T-helper 9 cell (primary cell): ENCODE measurements around the gene NRGN.

Experiments
- DNase-seq: peaks from one replicate; pipeline ENCODE4 v3.0.0-alpha.2; 2020
- total RNA-seq, 2 donors: gene quantifications; one replicate each; lab custom pipeline; 2026; lab: John Stamatoyannopoulos, UW

Gene NRGN
- total RNA-seq, result 0 to 0.07 reads per million in 2 donors

DNA sequence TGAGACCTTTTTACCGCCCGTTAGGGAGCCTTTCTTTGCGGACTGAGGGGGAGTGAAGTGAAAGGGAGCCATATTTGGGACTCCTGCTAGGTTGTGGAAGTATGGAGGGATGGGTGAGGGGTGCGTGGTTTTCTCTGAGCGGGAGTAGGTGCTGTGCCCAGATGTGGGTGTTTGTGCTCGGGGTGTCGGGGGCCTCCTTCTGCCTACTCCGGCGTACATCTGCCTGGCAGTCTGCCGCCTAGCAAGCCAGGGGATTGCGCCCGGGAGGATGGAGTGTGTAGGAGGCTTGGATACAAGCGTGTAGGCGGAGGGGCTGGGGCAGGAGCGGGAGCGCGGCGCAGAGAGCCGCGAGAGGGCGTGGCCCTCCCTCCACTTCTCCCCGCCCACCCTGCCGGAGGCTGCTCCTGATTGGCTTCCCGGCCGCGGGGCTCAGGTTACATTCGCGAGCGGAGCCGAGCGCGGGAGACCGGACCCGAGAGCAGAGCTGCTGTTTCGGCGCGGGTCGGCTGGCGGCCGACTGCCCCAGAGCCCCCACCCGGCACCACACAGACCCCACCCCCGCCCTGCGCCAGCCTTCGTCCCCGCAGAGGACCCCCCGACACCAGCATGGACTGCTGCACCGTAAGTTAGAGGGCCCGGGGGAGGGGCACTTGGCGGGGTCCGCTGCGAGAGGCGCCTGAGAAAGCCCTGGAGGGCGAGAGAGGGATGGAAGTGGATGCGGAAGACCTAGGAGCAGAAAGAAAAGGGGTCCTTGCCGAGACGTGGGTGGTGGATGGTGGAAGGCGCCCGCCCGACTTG lies at the start of gene NRGN:
NRGN (plus strand) TSS at position 464 of the 798 bp plus-strand sequence; CDS start at position 607, 143 bp downstream.
- peak; percentile 76 for DNase-seq

DNA sequence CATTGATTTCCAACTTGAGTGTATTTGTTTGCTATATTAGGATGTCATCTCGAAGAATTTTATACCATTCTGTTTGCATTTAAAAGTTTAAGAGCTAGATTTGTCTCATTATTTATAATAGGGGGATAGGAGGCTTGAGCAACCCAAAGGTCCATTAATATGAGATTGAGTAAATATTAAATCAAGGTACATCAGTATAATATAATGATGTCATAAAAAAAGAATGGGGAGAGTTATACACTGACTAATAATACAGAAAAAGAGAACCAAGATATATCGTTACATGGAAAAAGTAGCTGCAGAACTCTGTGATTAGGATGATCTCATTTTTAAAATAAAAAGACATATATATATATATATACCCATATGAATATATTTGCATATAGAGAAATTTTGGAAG lies 46.6 kb upstream of the NRGN start:
- DNase-seq, result no peak

DNA sequence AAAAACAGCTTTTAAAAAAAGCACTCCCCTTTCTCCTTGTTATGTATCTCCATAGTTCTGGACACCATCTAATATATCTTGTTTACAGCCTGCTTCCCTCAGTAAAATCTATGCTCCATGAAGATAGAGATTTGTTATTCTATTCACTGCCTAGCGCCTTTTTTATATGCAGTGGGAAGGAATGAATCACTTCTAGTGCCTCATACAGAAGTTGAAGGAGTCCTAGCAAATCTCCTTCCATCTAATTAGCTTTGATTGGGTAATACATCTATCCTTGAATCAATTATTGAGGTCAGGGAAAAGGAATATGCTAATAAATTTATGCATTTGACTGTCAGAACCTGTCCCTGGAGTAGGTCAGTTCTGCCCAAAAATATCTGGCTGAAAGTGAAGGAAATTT lies 40.2 kb upstream of the NRGN start:
- no peak for DNase-seq

DNA sequence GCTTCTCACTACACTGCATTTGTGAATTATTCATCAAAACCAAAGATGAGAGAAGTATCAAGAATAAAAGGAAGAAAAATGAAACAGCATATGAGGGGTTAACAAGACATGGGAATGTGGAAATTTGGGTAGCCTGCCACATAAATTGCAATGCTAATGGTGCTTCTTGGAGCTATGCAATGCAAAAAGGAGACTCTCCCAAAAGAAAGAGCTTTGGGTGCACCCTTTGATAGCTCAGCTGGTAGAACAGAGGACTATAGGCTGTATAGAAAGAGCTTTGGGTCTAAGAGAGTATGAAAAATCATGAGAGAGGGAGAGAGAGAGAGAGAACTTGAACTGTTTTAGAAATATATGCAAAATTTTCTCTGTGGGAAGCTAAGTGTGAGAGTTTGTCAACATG lies 39.7 kb upstream of the NRGN start:
- no peak for DNase-seq

DNA sequence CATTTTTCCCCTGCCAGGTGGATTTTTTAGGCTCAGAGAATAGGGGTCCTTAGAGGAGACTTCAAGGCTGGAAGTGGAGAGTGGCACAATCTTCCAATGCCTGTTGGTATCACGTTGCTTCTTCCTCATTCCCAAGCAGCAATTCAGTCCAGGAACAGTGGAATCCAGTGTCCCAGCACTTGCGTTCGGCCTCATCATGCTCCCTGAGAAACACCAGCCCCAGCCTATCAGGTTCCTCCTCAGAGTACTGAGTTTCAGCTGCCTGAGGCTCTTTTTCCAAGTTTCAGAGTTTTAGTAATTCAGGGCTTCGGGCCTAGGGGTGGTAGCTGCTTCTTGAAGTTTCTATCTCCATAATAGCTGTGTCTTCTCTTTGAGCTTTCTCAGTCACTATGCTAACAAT lies 31.9 kb upstream of the NRGN start:
- DNase-seq, result no peak

DNA sequence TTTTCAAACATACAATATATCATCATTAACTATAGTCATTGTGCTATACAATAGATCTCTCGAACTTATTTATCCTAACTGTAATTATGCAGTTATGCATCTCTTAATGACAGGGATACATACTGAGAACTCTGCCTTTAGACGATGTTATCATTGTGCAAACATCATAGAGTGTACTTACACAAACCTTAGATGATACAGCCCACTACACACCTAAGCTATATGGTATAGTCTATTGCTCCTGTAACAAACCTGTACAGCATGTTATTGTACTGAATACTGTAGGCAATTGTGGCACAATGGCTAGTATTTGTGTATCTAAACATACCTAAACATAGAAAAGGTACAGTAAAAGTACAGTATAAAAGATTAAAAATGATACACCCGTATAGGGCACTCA lies 27.4 kb upstream of the NRGN start:
- no peak for DNase-seq

DNA sequence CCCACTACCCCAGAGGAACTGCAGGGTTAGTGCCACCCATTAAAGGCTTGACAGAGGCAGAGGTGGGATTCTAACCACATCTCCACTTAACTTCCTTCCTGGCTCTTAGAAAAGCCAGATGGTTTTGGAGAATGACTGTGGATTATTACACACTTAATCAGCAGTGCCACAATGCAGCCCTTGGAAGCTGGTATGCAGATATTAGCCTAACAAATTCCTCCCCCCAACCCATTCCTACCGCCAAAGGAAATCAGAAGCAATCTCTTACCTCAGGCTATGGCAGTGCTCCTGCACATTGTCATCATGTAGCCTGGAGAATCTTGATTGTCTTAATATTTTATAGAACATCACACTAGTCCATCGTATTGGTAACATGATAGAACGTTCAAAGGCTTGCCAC lies 23.2 kb upstream of the NRGN start:
- DNase-seq, result no peak

DNA sequence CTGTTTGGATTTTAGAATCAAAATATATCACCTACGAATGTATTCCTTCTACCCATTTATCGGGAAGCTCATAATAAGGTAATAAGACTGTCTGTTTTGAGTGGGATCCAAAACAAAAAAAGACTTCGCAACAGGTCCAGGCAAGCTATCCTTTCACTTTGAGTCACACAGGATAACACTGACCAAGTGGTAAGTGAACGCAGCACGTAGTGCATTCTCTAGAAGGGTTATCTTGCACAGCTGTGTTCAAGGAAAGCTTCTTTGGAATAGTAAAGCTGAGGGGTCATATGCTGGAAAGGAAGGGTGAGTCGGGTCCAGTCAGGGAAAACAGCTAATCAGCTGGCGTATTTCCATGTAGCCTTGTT lies 22.3 kb upstream of the NRGN start:
- DNase-seq, result no peak

DNA sequence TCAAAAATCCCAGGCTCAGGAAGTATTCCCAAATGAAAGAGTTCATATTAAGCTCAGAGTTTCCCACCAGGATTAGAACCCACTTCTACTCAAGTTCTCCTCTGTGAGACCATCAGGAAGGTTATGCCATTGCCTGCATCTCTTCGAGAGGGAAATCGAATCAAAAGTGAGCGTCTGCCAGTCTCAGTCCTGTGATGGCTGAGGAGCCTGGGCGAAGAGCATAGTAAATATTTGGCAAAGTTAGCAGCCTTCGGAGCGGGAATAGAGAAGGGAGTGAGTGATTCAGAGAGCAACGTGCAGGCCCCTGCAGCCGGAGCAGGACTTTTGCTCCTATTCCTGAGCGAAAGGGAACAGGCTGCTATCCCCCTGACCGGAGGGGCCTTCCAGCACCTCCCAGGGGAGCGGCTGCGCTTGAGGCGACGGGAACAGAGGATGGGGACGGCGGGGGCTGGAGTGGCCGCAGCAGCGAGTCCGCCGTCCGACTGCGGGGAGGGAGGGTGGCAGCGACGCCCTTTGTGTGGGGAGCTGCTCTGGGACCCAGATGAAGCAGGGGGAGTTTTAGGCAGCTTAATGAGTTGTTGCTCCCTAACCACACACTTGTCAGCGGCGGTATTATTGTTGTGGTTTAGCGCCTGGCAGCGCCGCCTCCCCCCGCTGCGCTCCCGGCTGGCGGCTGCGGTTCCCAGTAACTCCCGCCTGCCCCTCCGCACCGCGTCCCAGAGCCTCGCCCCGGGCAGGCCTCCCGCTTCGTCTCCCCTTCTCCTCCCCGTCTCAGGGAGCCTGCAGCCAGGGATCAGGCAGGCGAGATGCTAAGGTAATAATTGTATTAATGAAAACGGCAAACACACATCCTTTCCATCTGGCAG lies 21.7 kb upstream of the NRGN start:
- DNase-seq, result peak; percentile 10

DNA sequence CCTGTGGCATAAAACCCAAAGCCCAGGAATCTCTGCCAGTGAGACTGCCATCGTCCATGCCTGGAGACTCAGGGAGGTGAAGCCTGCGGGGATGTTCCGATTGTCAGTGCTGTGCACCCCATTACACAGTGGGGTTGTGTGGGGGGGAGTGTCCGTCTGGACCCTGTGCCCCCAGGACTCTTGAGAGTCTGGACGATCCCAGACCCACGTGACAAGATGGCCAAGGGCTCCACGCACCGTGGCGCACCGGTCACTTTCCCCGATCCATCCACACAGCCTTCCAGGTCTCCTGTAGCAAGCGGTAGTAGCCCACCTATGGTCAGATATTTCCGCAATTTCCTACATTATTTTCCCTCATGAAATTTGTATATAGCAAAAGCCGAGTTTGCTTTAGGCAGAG lies 20.9 kb upstream of the NRGN start:
- DNase-seq, result no peak

DNA sequence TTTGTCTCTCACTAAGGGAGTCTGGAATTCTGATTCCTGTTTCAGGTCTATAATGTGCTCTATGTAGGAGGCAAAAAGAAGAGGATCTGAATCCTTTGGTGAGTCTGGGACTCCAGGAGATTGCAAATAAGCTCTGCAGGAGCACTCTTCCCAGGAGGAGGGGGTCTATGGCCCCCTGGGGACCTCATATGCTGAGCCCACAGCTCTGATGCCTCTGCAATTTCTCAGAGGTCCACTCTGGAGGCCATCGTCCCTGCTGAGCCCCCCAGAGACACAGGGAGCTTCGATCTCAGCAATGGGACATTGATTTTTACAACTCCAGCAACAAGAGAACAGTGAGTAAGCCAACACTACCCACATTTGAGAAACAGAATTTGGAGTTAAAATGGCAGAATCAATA lies 20.2 kb upstream of the NRGN start:
- DNase-seq, result no peak

DNA sequence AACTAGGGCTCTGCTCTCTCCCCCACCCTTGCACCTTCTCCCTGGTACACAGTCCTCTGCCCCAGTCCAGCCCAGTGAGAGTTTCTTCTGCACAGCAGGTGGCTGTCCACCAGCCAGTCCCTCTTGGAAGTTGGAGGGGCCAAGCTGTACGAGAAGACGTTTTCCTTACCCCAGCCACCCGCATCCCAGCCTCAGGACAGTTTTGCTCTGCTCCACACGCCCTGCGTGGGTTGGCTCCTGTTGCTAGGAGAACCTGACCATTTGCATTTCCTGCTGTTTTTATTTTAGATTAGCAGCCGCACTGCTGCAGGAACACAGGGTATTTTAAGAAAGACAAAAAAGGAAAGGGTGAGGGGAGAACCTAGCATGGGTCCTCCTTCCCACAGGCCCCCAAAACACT lies 17.6 kb upstream of the NRGN start:
- DNase-seq, result no peak

DNA sequence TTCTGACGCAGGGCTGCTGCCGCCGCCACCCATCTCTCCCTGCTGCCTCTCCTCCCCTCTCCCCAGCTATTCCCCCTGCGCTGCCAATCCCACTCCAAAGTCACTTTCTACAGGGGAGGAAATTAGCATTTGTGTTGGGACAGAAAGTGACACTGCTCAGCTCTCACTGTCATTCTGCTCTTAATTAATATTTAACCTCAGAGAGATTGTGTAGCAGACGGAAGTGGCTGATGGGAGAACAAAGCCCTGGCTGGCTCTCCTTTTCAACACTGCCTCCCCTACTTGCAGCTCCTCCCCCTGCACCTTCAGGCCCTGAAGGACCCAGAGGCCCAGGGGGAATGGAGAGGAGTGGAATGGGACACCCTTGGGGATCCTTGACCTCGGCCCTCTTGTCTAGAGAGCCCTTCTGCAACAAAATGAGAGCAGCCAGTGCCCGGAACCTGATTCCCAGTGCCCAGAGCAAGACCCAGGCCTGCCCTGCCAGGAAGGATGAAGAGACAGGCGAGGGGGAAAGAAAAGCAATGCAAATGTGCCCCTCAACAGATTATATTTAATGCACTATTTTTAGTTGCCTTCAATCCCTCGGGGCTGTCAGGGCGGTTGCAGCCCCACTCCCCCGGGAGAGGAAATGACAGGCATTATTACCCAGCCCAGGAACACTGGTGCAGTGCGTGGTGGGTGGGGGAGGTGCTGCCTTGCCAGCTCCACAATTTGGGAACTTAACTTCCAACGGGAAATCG lies 14.6 kb upstream of the NRGN start:
- no peak for DNase-seq

DNA sequence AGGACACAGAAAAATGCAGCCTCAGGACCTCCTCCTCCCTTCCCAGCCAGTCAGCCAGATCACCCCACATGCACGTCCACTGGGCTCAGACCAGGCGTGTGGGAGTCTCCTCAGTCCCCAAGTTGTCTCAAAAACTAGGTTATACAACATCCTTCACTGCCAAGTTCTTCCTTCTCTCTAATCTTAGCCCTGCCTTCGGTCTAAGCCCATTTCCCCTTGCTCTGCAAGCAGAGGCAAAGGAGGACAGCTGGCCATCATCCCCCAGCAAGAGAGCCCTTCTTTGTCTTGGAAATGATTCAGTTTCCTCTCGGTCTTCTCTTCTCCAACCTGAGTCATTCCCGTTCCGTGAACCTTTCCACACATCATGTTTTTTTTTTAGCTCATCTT lies 14.0 kb upstream of the NRGN start:
- DNase-seq, result no peak

DNA sequence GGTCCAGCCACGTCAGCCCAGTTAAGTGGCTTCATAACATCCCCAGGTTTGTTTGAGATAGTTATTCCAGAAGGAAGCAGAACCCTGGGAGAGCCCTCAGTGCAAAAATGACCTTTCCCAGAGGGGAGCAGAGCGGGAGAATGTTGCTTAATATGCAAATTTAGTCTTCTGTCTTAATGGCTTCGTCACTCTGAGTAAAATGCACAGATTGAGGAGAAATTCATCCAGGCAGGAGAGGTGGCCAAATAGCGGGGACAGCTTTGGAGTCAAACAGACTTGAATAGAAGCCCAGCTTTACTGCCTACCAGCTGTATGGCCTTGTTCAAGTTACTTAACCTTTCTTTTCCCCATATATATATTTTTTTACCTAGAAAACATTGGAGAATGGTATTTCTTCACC lies 12.3 kb upstream of the NRGN start:
- no peak for DNase-seq

DNA sequence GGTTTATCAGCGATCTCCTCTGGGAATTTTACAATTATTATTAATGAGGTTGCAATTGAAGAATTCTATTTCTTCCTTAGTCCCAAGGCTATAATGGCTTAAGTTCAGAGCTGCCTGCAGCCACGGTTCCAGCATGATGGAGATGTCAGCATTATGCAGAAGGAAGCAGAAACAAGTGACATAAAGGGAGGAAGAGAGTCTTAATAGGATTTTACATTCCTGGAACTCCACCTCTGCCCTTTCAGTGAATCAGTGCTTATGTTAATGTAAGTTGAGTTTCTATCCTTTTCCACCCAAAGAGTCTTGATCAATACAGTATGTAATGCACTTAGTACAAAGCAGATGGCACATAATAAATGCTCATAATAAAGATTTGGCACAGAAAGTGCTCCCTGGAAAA lies 11.6 kb upstream of the NRGN start:
- no peak for DNase-seq

DNA sequence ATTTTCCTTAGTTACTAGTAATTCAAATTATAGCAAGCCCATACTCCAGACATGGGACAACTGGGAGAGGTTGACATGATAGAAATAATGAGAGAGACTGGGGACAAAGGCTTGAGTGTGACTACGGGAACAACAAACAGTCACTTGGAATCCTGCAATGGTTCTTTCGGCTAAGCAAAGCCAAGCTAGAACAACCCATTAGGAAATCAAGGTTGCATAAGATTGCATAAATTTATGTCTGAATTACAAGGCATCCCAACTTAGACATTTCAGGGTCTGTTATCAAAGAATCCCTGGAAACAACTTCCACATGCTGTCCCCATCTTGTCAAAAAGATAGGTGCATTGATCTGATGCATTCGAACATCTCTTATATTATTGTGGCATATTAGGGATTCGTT lies 10.2 kb upstream of the NRGN start:
- no peak for DNase-seq

DNA sequence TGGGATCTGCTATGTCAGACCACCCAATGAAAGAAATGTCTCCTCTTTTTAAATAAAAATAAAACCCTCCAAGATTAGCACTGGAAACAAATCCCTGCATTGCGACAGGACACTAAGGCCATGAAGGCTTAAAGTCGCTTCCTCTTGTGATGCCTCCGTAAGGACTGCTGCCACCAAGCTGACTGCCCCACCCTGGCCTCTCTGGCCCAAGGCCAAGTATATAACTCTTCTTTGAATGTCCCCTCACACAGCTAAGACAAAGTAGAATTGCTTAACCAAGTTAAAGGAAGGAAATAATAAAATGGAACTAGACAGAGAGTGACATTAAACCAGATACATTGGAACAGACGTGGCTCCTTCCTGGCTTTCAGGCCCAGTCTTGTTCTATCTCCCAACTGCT lies 7.5 kb upstream of the NRGN start:
- no peak for DNase-seq

DNA sequence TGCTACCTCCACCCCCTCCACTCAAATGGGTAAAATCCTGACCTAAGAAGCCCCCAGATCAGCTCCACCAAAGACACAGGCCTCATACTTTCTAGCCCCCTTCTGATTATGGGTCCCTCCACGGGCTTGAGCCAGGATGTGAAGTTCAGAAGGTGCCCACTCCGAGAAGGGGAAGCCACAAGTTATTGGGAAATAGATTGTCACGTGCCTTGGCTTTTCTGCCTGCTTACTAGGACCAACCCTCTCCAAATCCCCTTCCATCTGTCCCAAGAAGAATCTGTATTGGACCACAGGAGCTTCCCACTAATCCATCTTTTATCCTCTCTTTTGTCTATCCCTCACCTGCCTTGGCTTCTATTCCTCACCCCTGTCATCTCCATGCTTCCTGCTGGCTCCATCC lies 3.0 kb upstream of the NRGN start:
- DNase-seq, result no peak

DNA sequence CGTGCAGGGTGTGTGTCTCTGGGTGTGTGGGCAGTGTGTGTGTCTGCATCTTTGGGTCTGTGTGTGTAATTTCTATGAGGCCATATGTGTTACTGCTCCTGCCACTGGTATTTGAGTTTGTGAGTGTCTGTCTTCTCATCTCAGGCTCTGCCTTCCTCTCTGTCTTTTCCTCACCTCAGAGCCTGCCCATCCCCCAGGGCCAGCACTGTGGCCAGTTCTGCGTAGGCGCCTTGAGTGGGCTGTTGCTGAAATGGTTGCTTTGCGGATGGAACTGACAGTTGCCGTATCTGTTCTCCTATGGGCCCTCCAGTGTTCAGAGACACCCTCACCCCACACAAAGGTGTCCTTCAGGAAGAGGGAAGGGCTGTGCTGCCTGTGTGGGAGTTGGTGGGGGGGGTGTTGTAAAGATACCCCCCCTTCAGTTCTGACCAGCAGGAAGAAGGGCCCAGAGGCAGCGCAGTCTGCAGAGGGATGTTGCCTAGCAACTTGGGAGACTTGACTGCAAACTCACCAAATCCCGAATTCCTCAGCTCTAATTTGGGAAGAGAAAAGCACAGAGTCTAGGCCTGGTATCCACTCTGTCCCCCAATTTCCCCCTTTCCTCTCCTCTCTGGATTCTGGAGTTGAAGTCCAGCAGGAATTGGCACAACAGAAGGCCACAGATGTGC lies 2.0 kb upstream of the NRGN start:
- no peak for DNase-seq

DNA sequence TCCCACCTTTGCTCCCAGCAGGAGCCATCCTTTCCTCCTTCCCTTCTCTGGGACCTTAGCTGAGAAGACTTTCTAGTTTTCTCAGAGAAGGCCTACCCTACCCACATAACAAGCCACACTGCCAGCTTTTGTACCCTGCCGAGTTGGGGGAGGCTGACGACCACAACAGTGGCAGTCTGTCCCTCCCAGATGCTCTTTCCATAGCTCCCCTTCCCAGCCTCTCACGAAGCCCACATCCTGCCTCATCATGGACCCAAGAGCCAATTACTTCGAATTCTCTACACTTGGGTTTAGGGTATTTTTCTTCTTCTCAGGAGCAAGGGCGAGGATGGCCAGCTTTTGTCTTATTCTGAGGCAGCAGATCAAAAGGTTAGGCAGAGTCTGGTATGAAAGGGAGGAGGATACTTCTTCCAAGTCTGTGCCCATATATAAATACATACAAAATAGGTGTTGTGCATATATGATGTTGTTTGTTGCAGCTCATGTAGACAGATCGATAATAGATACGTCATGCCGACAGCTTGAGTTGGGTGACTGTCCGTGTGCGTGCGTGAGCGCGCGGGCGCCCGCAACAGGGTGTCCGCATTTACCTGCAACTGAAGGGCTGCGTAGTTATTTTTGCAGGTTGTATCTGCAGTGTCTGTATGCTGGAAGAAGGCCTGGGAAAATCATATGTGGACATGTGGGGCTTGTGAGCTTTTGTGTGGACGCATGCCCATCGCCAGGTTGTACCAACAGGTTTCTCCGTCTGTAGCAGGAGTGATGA lies 846 bp upstream of the NRGN start:
- DNase-seq, result no peak

DNA sequence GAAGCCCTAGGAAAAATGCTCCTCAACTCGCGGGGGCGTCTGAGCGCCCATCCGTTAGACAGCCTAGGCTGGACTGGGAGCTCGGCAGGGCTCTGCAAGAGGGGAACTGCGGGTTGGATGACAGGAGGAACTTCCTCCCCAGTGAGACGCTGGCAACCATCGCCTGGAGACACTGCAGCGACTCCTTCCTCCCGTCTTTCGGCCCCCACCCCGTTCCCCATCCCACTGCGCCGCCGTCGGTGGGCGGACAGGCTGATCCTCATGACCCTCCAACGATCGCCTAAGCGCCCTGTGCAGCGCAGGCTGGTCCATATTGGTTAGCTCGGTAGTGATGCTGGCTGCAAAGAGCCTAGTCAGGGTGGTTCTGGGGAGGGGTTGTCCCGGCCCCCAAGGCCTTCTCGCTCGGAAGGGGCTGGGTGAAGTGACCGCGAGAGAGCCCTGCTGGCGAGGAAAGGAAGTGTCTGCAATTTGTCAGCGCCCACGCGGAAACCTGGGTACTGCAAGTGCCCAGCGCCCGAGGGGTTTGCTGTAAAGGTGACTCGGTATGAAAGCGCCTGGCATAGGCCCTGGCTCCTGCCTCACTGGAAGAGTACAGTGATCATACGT lies 638 bp downstream of the NRGN start:
- no peak for DNase-seq
